ENCODE data around the gene FKBP7.

DNA sequence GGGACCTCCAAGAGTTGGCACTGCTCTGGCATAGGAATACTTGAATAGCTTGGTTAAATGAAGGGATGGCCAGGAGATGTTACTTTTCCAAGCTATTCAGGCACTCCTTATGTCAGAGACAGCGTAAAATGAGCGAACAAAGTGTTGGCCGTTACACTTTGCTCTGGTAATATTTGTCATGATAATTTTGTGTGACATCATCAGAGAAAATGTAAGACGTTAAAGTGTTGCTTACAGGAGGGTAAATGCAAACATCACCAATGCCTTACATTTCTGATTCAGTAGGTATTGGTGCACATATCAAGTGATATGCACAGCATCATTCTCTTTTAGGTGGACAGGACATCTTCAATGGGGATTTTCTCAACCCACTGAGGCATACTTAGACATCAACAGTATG is 47.9 kb upstream of the FKBP7 start:
- no peak for TF ChIP-seq EZH2 (IDR thresholded peaks at IDR 0.05; ENCODE audit: insufficient read depth, poor library complexity, severe bottlenecking)
- TF ChIP-seq EZH2phosphoT487 (IDR thresholded peaks at IDR 0.05; ENCODE audit: insufficient read depth, low read depth), result no peak

Data from GM23248 (cell line).